NCI-H1417 (cell line): ENCODE data around the gene SAMD14.

Experiments
- DNase-seq, 3 experiments: peaks; one replicate each; lab custom pipeline; 2025; lab: John Stamatoyannopoulos, UW

The SAMD14 gene

GRCh38 chr17:50133028-50133768 is 3.2 kb upstream of the SAMD14 start:
- no peak for DNase-seq

GRCh38 chr17:50132104-50132794 is 2.3 kb upstream of the SAMD14 start:
- no peak for DNase-seq

GRCh38 chr17:50130559-50131305 is 772 bp upstream of the SAMD14 start:
- DNase-seq, result peak in 2 of 3 experiments; percentile 59 to 70

- DNase-seq, result peak in 2 of 3 experiments; percentile 54 to 59
Observed at GRCh38 chr17:50129353-50129727, 620 bp downstream of the SAMD14 start.

GRCh38 chr17:50128441-50129352 is 1.3 kb downstream of the SAMD14 start:
- DNase-seq, result peak in 1 of 3 experiments; percentile 33

- DNase-seq, result no peak
Observed at GRCh38 chr17:50127697-50128361, 2.1 kb downstream of the SAMD14 start.

GRCh38 chr17:50125420-50125997 is 4.5 kb downstream of the SAMD14 start:
- no peak for DNase-seq

GRCh38 chr17:50123649-50124349 is 6.2 kb downstream of the SAMD14 start:
- DNase-seq, result peak; percentile 38 to 40 (median 38)

- DNase-seq, result peak in 1 of 3 experiments; percentile 23
Observed at GRCh38 chr17:50122945-50123344, 7.0 kb downstream of the SAMD14 start.

- DNase-seq, result no peak
Observed at GRCh38 chr17:50120475-50121253, 9.3 kb downstream of the SAMD14 start.

GRCh38 chr17:50118828-50119218 is 11.1 kb downstream of the SAMD14 start:
- DNase-seq, result no peak

GRCh38 chr17:50118076-50118827 is 11.7 kb downstream of the SAMD14 start:
- DNase-seq, result no peak

GRCh38 chr17:50117202-50118051 is 12.5 kb downstream of the SAMD14 start:
- DNase-seq, result peak in 1 of 3 experiments; percentile 27

GRCh38 chr17:50115756-50116155 is 14.2 kb downstream of the SAMD14 start:
- DNase-seq, result no peak

GRCh38 chr17:50114849-50115357 is 15.1 kb downstream of the SAMD14 start:
- peak in 2 of 3 experiments; percentile 10 to 38 for DNase-seq

- DNase-seq, result no peak
Observed at GRCh38 chr17:50114401-50114800, 15.6 kb downstream of the SAMD14 start.

GRCh38 chr17:50113624-50114320 is 16.2 kb downstream of the SAMD14 start:
- DNase-seq, result no peak
